Neutrophil (primary cell): ENCODE data around the gene SMAD3.

Experiments
- H3K27ac ChIP-seq: fragments of 200-600 bp; sonication (generic); 2 replicates; pipeline ENCODE4 v1.5.1; 2016; ENCODE audit warnings: mild to moderate bottlenecking, moderate library complexity
- H3K27me3 ChIP-seq: fragments of 200-600 bp; sonication (generic); 2 replicates; pipeline ENCODE4 v1.6.0; 2016; ENCODE audit warnings: mild to moderate bottlenecking
- H3K36me3 ChIP-seq: fragments of 200-600 bp; sonication (generic); 2 replicates; pipeline ENCODE4 v1.5.1; 2017
- H3K4me1 ChIP-seq, 2 experiments: fragments of 200-600 bp in 1 of 2; sonication (generic) in 1 of 2; 1 replicate in 1 of 2; 2 replicates in 1 of 2; pipeline versions ENCODE4 v1.5.1 to v1.6.1; 2013 to 2016; ENCODE audit warnings: low read depth in 1 of 2, low read length in 1 of 2, mild to moderate bottlenecking in 1 of 2, moderate library complexity in 1 of 2; ENCODE audit not compliant: control insufficient read depth in 1 of 2, insufficient read depth in 1 of 2
- H3K4me3 ChIP-seq, 2 experiments: fragments of 200-600 bp in 1 of 2; sonication (generic) in 1 of 2; 1 replicate in 1 of 2; 2 replicates in 1 of 2; pipeline ENCODE4 v1.5.1; 2013 to 2016; ENCODE audit warnings: low read depth in 1 of 2, low read length in 1 of 2, mild to moderate bottlenecking in 1 of 2, moderate library complexity in 1 of 2
- H3K9me3 ChIP-seq: fragments of 200-600 bp; sonication (generic); 2 replicates; pipeline ENCODE4 v1.5.1; 2016
- TF ChIP-seq, protein P1 (sequence below): fragments of 200-600 bp; sonication (generic); IDR thresholded peaks from 2 replicates; pipeline ENCODE4 v1.5.1; 2016; ENCODE audit warnings: antibody characterized with exemption

SMAD3 gene

DNA sequence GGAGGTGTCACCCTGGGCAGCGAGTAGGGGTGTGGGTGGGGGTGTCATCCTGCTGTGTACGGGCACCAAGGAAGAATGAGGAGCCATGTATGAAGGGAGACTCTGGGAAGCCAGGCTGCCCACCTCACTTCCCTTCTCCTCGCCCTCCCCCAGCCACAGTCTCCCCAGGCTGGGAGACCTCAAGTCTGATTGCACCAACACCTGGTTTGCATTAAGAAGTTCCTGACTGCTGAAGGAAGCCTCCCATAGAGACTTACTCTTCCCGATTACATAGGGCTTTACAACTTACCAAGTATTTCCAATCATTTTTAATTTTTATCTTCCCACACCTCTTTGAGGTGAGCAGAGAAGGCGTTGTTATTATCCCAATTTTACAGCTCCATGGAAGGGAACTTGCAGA, 29.5 kb upstream of the SMAD3 start:
- TF ChIP-seq, protein P1, sequence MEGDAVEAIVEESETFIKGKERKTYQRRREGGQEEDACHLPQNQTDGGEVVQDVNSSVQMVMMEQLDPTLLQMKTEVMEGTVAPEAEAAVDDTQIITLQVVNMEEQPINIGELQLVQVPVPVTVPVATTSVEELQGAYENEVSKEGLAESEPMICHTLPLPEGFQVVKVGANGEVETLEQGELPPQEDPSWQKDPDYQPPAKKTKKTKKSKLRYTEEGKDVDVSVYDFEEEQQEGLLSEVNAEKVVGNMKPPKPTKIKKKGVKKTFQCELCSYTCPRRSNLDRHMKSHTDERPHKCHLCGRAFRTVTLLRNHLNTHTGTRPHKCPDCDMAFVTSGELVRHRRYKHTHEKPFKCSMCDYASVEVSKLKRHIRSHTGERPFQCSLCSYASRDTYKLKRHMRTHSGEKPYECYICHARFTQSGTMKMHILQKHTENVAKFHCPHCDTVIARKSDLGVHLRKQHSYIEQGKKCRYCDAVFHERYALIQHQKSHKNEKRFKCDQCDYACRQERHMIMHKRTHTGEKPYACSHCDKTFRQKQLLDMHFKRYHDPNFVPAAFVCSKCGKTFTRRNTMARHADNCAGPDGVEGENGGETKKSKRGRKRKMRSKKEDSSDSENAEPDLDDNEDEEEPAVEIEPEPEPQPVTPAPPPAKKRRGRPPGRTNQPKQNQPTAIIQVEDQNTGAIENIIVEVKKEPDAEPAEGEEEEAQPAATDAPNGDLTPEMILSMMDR, result no peak
- no peak overlapping the region for H3K4me3 ChIP-seq
- H3K9me3 ChIP-seq, result no peaks in the 10 kb centered on the region
- peaks cover 64% of the 10 kb centered on the region for H3K27me3 ChIP-seq
- no peak overlapping the region for H3K27ac ChIP-seq
- peaks cover 29 to 31% of the 10 kb centered on the region in 2 experiments for H3K4me1 ChIP-seq
- H3K36me3 ChIP-seq, result no peaks in the 10 kb centered on the region

DNA sequence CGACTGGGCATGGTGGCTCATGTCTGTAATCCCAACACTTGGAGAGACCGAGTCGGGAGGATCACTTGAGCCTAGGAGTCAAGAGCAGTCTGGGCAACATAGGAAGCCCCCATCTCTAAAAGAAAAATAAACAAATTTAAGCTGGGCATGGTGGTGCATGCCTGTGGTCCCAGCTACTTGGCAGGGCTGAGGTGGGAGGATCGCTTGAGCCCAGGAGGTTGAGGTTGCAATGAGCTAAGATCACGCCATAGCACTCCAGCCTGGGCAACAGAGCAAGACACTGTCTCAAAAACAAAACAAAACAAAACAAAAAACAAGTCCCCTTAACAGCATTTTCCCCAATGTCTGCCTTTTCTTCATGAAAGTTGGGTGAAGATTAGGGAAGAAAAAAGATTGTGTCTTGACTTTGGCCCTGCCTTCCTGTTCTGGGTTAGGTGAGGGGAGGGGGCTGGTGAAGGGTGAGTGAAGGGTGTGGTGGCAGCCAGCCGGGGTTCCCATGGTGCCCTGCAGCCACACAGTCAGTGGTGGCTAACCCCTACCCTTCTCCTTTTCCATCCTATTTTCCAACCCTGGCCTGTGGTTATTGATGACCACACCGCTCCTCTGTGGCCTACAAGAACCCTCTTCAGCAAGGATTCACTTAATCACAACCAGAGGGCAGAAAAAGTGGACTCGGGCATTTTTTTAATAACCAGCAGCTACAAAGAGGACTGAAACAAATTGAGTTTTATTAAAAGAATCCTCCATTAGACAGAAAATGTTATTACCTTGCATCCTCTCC, 28.4 kb upstream of the SMAD3 start:
- H3K27me3 ChIP-seq, result peaks cover 61% of the 10 kb centered on the region
- H3K36me3 ChIP-seq, result no peaks in the 10 kb centered on the region
- no peak overlapping the region for H3K4me3 ChIP-seq
- TF ChIP-seq, protein P1, result no peak
- H3K27ac ChIP-seq, result no peak overlapping the region
- H3K9me3 ChIP-seq, result no peaks in the 10 kb centered on the region
- peaks cover 30 to 31% of the 10 kb centered on the region in 2 experiments for H3K4me1 ChIP-seq

DNA sequence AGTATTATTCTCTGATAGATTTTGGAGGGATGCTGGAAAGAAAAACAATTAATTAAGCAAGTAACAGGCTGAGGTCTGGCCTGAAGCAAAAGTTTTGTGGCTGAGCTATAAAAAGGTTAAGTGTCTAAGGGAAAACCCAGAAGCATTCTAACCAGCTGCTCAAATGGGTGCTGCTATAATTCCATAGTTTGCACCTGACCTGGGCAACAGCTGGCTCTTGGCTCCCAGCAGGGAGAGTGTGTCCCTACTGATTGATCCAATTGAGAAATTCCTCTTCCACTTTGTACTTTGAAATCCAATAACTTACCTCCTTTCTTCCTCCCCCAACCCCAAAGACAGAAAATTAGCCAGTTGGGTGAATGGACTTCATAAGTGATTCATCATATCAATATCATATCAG, 27.7 kb upstream of the SMAD3 start:
- Histone ChIP-seq H3K9me3 (no peaks in the 10 kb centered on the region), H3K36me3 (no peaks in the 10 kb centered on the region), H3K4me1 (peaks cover 31 to 32% of the 10 kb centered on the region in 2 experiments), H3K4me3 (no peak overlapping the region), H3K27me3 (peaks cover 61% of the 10 kb centered on the region), H3K27ac (no peak overlapping the region)
- TF ChIP-seq, protein P1, result no peak

DNA sequence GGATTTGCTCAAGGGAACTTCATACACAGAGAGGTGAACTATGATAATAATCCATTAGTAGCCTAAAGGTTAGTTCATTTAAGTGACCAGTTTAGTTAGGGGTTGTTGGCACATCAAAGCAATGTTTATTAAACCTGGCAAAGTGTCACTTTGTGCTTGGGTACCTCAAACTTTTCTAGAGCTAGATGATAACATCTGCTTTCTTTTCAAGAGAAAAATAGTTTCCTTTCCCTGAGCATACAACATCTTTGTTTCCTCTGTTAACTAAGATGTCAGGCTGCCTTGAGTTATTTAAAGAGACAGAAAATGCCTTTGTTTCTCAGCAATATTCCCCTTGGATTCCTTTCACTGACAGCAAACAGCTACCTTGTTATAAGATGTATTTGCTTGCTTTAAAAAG, 26.7 kb upstream of the SMAD3 start:
- peaks cover 22% of the 10 kb centered on the region in 2 experiments for H3K4me1 ChIP-seq
- TF ChIP-seq, protein P1, result no peak
- H3K4me3 ChIP-seq, result no peak overlapping the region
- peaks cover 57% of the 10 kb centered on the region for H3K27me3 ChIP-seq
- no peaks in the 10 kb centered on the region for H3K36me3 ChIP-seq
- no peaks in the 10 kb centered on the region for H3K9me3 ChIP-seq
- no peak overlapping the region for H3K27ac ChIP-seq

DNA sequence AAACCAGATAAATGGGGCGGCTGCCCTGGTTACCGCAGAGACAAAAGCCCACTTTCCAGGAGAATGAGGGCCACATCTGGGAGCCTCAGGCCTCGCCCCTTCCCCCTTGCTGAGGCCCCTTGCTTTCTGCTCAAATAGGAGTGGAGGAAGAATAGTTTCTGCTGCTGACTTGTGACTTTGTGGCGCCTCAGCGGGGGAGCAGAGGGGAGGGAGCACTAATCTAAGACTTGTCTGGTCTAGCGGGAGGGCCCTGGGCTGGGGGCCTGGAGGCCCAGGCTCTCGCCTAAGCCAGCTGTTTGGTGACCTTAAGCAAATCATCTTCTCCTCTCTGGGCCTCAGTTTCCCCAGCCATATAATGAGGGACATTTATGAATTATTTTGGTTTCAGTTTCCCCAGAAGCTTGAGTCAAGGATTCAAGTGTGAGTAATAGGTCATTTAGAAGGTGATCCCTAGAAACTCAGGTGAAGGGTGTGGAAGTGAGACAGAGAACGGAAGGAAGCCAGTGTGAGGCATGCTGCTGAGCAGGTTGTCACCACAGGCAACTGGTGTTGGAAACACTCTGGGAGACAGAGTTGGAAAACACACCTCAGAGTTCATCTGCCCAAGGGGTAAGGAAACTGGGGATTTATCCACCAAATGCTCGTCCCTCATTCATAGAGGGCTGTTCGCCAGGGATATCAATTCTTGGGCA, 25.9 kb upstream of the SMAD3 start:
- no peak overlapping the region for H3K4me3 ChIP-seq
- H3K9me3 ChIP-seq, result no peaks in the 10 kb centered on the region
- H3K4me1 ChIP-seq, result peaks cover 14 to 15% of the 10 kb centered on the region in 2 experiments
- TF ChIP-seq, protein P1, result no peak
- no peaks in the 10 kb centered on the region for H3K36me3 ChIP-seq
- H3K27ac ChIP-seq, result no peak overlapping the region
- peaks cover 49% of the 10 kb centered on the region for H3K27me3 ChIP-seq
